HepG2 (cell line): ENCODE results near the gene EIF4G1. TPM values are rescaled to one million over a fixed set of nuclear protein-coding genes. Genes with fewer than 3 reads are reported as not detected.

Source experiments
- ATAC-seq: fragments of 200-7000 bp; cut with Tn5 transposase; 3 replicates; pipeline ENCODE4 v1.9.1; 2020; ENCODE audit warnings: mild to moderate bottlenecking, moderate library complexity
- BruUV-seq: library from RNA; stranded (reverse); fragments of 400-500 nt; replicated peaks from 2 replicates; lab custom pipeline; 2021; lab: Mats Ljungman, UMichigan
- CTCF ChIA-PET: fragments of 300-600 bp; formaldehyde crosslinking; extraction: SDS; loops from one replicate; lab custom pipeline; 2021; ENCODE audit warnings: low total read pairs, inconsistent platforms, low intra/inter-chr PET ratio; lab: Yijun Ruan, JAX
- POLR2A ChIA-PET: fragments of 350-600 bp; sonication (Branson Sonifier 250); formaldehyde crosslinking; loops from one replicate; lab custom pipeline; 2020; ENCODE audit warnings: antibody characterized with exemption, inconsistent platforms; lab: Yijun Ruan, JAX
- DNase-seq: peaks from one replicate; pipeline ENCODE4 v3.0.0-alpha.2; 2015; ENCODE audit warnings: low spot score
- FAIRE-seq: peaks from 3 replicates; lab custom pipeline; 2011; peaks lifted over from hg19 to GRCh38; lab: Jason Lieb, UNC
- H2AFZ ChIP-seq: one replicate; pipeline ENCODE4 v1.6.1; 2011; ENCODE audit warnings: low read length, inconsistent platforms
- H3K27ac ChIP-seq: fragments of 300-600 bp; 3 replicates; pipeline ENCODE4 v1.8.0; 2011; ENCODE audit warnings: mixed run types, mild to moderate bottlenecking, mixed read lengths, low read length, inconsistent platforms; ENCODE audit not compliant: insufficient read depth; ENCODE audit errors: extremely low read length
- H3K27me3 ChIP-seq, 2 experiments: fragments of 200-600 bp in 1 of 2; 2 replicates in 1 of 2; 3 replicates in 1 of 2; pipeline versions ENCODE4 v1.6.0 to v1.8.0; 2011; ENCODE audit warnings: low read length in 2 of 2, mild to moderate bottlenecking in 2 of 2, moderate library complexity in 2 of 2, inconsistent platforms in 1 of 2; ENCODE audit not compliant: insufficient read depth in 2 of 2, control insufficient read depth in 1 of 2
- H3K36me3 ChIP-seq, 2 experiments: fragments of 200-600 bp in 1 of 2; replicated peaks in 1 of 2; 2 replicates in 1 of 2; 3 replicates in 1 of 2; pipeline versions ENCODE4 v1.5.1 to v1.8.0; 2011; ENCODE audit warnings: low read length in 2 of 2, inconsistent platforms in 1 of 2; ENCODE audit not compliant: insufficient read depth in 2 of 2, control insufficient read depth in 1 of 2
- H3K4me1 ChIP-seq: 2 replicates; pipeline ENCODE4 v1.5.1; 2012; ENCODE audit warnings: low read length, inconsistent platforms; ENCODE audit not compliant: insufficient read depth
- H3K4me2 ChIP-seq: 2 replicates; pipeline ENCODE4 v1.6.0; 2011; ENCODE audit warnings: low read depth, low read length, inconsistent platforms
- H3K4me3 ChIP-seq, 3 experiments: fragments of 200-600 bp in 1 of 3; sonication (generic), shearing (Covaris generic) in 1 of 3; replicated peaks in 1 of 3; 2 replicates each; pipeline ENCODE4 v1.5.1; 2011 to 2016; ENCODE audit warnings: low read length in 3 of 3, inconsistent platforms in 2 of 3, low read depth in 2 of 3, mild to moderate bottlenecking in 2 of 3, control low read depth in 1 of 3, mixed read lengths in 1 of 3; ENCODE audit not compliant: insufficient read depth in 1 of 3
- H3K79me2 ChIP-seq: one replicate; pipeline ENCODE4 v1.6.1; 2011; ENCODE audit warnings: low read length, inconsistent platforms; ENCODE audit not compliant: insufficient read depth
- H3K9ac ChIP-seq: 2 replicates; pipeline ENCODE4 v1.6.0; 2011; ENCODE audit warnings: mild to moderate bottlenecking, low read depth, low read length, inconsistent platforms; ENCODE audit not compliant: insufficient read depth
- H3K9me3 ChIP-seq: 2 replicates; pipeline ENCODE4 v1.5.1; 2012; ENCODE audit warnings: mild to moderate bottlenecking, low read length
- H4K20me1 ChIP-seq: 2 replicates; pipeline ENCODE4 v1.6.0; 2011; ENCODE audit warnings: inconsistent platforms, mild to moderate bottlenecking, low read length, moderate library complexity; ENCODE audit not compliant: insufficient read depth
- CBX1 ChIP-seq: IDR thresholded peaks from one replicate; pipeline ENCODE4 v1.6.1; 2016; ENCODE audit warnings: antibody characterized with exemption, low read depth
- CEBPB ChIP-seq: IDR thresholded peaks from 2 replicates; pipeline ENCODE4 v1.6.1; 2011; ENCODE audit warnings: low read depth, low read length, improper control_type of control experiment, borderline replicate concordance
- KDM2A ChIP-seq: sonication (generic); formaldehyde crosslinking; IDR thresholded peaks from 2 replicates; pipeline ENCODE4 v1.4.0; 2020; ENCODE audit warnings: low read depth, missing genetic modification reagents, borderline replicate concordance
- MAZ ChIP-seq, 2 experiments: sonication (generic) in 1 of 2; formaldehyde crosslinking in 1 of 2; IDR thresholded peaks; 2 replicates each; pipeline versions ENCODE4 v1.5.0 to v1.6.1; 2012 to 2020; ENCODE audit warnings: low read depth in 2 of 2, mild to moderate bottlenecking in 2 of 2, borderline replicate concordance in 1 of 2, improper control_type of control experiment in 1 of 2, low read length in 1 of 2, missing genetic modification reagents in 1 of 2, moderate library complexity in 1 of 2
- NAIF1 ChIP-seq: sonication (generic); formaldehyde crosslinking; IDR thresholded peaks from 2 replicates; pipeline ENCODE4 v1.5.0; 2020; ENCODE audit warnings: mild to moderate bottlenecking, missing genetic modification reagents, borderline replicate concordance
- POLR2G ChIP-seq: fragments of 200-400 bp; formaldehyde crosslinking; IDR thresholded peaks from 2 replicates; pipeline ENCODE4 v1.6.1; 2018; ENCODE audit warnings: mild to moderate bottlenecking, low read depth, low read length, moderate library complexity
- SCMH1 ChIP-seq: sonication (generic); formaldehyde crosslinking; IDR thresholded peaks from 2 replicates; pipeline ENCODE4 v1.9.0; 2021; ENCODE audit warnings: missing genetic modification reagents, mild to moderate bottlenecking, borderline replicate concordance
- SETDB1 ChIP-seq: sonication (generic); formaldehyde crosslinking; IDR thresholded peaks from 2 replicates; pipeline ENCODE4 v1.5.1; 2020; ENCODE audit warnings: missing genetic modification reagents, mild to moderate bottlenecking, borderline replicate concordance
- SKI ChIP-seq: fragments of 450-650 bp; IDR thresholded peaks from one replicate; pipeline ENCODE4 v1.6.1; 2018; ENCODE audit warnings: mild to moderate bottlenecking; ENCODE audit not compliant: partially characterized antibody
- SNAPC4 ChIP-seq: sonication (generic); formaldehyde crosslinking; IDR thresholded peaks from 2 replicates; pipeline ENCODE4 v1.4.0; 2020; ENCODE audit warnings: mild to moderate bottlenecking, missing genetic modification reagents
- ZBTB2 ChIP-seq: sonication (generic); formaldehyde crosslinking; IDR thresholded peaks from 2 replicates; pipeline ENCODE4 v1.8.0; 2022; ENCODE audit warnings: low read depth, missing genetic modification reagents
- ZNF431 ChIP-seq: sonication (generic); formaldehyde crosslinking; IDR thresholded peaks from 2 replicates; pipeline ENCODE4 v1.9.0; 2022; ENCODE audit warnings: missing genetic modification reagents, low read depth, mild to moderate bottlenecking, borderline replicate concordance
- ZNF558 ChIP-seq: sonication (generic); formaldehyde crosslinking; IDR thresholded peaks from 2 replicates; pipeline ENCODE4 v1.9.0; 2022; ENCODE audit warnings: mild to moderate bottlenecking, missing genetic modification reagents, borderline replicate concordance
- ZNF83 ChIP-seq: sonication (generic); formaldehyde crosslinking; IDR thresholded peaks from 2 replicates; pipeline ENCODE4 v1.4.0; 2020; ENCODE audit warnings: missing genetic modification reagents, mild to moderate bottlenecking, borderline replicate concordance
- WGBS: methylation state at CpG from one replicate; pipeline ENCODE4 v1.1.6; 2017; ENCODE audit warnings: low lambda C conversion rate; 5-methylcytosine and 5-hydroxymethylcytosine counted together
- in situ Hi-C: cut with HindIII; loops from 2 replicates; pipeline ENCODE4 v1.10.0; 2017; ENCODE audit warnings: low pct_unique_long_range_greater_than_20kb; ENCODE audit not compliant: extremely low pct_ligation_motif_present
- intact Hi-C: fragments of 100-400 bp; cut with micrococcal nuclease; formaldehyde crosslinking; loops from one replicate; pipeline ENCODE4 v1.10.0; 2022; ENCODE audit not compliant: unreplicated experiment
- polyA plus RNA-seq, 8 experiments: library from polyadenylated mRNA; depleted of rRNA in 3 of 8; stranded (reverse) in 7 of 8; unstranded in 1 of 8; fragments of >200 nt; fragmentation: Illumina TruSeq in 4 of 8; extraction: Trizol in 4 of 8; gene quantifications; 2 replicates each; pipeline versions ENCODE4 v1.2.1 to v1.2.3, GENCODE V29; 2011 to 2016; ENCODE audit warnings: low read depth in 4 of 8, missing spikeins in 1 of 8, mixed read lengths in 1 of 8; ENCODE audit not compliant: insufficient read depth in 1 of 8
- total RNA-seq, 5 experiments: library from RNA; depleted of rRNA; stranded (reverse); fragments of >200 nt; fragmentation: Illumina TruSeq; extraction: Trizol; gene quantifications; 2 replicates each; pipeline ENCODE4 v1.2.3, GENCODE V29; 2016; ENCODE audit warnings: low read depth in 1 of 5

EIF4G1 gene
- total and polyA plus RNA-seq, 2 of the 13 experiments (the other 11 are each of a cell fraction or from before 2014, with no cell fraction given), result 208 to 213 TPM

GRCh38 chr3:184316792-184317191 lies 2.4 kb downstream of the EIF4G1 start (continued):
- TF ChIP-seq SNAPC4 (CRISPR knock-in tag), result no peak
- no peak for TF ChIP-seq ZBTB2 (CRISPR knock-in tag)
- TF ChIP-seq CEBPB, result no peak

- no peak for DNase-seq
- Histone ChIP-seq H3K4me1 (peaks cover 44% of the 10 kb centered on the region), H3K27me3 (no peaks in the 10 kb centered on the region; a peak in 1 of 5 replicates), H3K9me3 (no peaks in the 10 kb centered on the region), H2AFZ (no peak overlapping the region), H3K27ac (no peak overlapping the region), H3K4me2 (peak overlapping the region; percentile 94), H3K9ac (no peak overlapping the region), H3K79me2 (peaks cover 56% of the 10 kb centered on the region), H4K20me1 (peaks cover 38% of the 10 kb centered on the region), H3K36me3 (peaks cover 25 to 55% of the 10 kb centered on the region in 2 experiments), H3K4me3 (peak overlapping the region in 2 of 3 experiments; percentile 68 to 86; a peak in 3 of 6 replicates)
- ChIA-PET CTCF (no interaction called here), POLR2A (interaction anchor here (1.5 kb wide), 2 partner anchors 16 to 20 kb away, joined by 3 to 5 read pairs; partner anchors contain the start of gene FAM131A)
- 80% methylated on average over 2 of the region's 5 CpGs for WGBS
- no peak for FAIRE-seq
- TSS peak; percentile 41 for BruUV-seq
- in situ Hi-C loops, result no loop called here
- no peak for ATAC-seq
- intact Hi-C loops, result no loop called here
- TF ChIP-seq SETDB1 (CRISPR knock-in tag), result no peak
- no peak for TF ChIP-seq ZNF558 (CRISPR knock-in tag)
- TF ChIP-seq ZNF83 (CRISPR knock-in tag), result no peak
- TF ChIP-seq NAIF1 (CRISPR knock-in tag), result no peak
- TF ChIP-seq KDM2A (CRISPR knock-in tag), result no peak
- TF ChIP-seq SCMH1 (CRISPR knock-in tag), result no peak
- no peak for TF ChIP-seq SKI
- TF ChIP-seq POLR2G, result peak; percentile 17; the same call in 1 of the 2 replicates
- no peak for TF ChIP-seq MAZ (IDR thresholded peaks at IDR 0.05; ENCODE audit: borderline replicate concordance, low read depth, low read length)
- TF ChIP-seq MAZ (CRISPR knock-in tag; IDR thresholded peaks at IDR 0.05; ENCODE audit: low read depth), result no peak
- no peak for TF ChIP-seq CBX1
- no peak for TF ChIP-seq ZNF431 (CRISPR knock-in tag)
These were observed 2.8 kb downstream of the EIF4G1 start for GRCh38 chr3:184317201-184317600.
